SU-DHL-6 (cell line): Measurements from ENCODE around the gene MRPS6.

ENCODE experiments used
- CTCF ChIP-seq: fragments of 200-600 bp; sonication (generic); IDR thresholded peaks from one replicate; pipeline ENCODE4 v1.5.1; 2017; ENCODE audit warnings: antibody characterized with exemption, mild to moderate bottlenecking, low read length, moderate library complexity; ENCODE audit not compliant: insufficient read depth, poor library complexity, severe bottlenecking
- EZH2phosphoT487 ChIP-seq: fragments of 200-600 bp; sonication (generic), shearing (Covaris generic); conservative IDR thresholded peaks from 2 replicates; pipeline ENCODE4 v1.6.1; 2018; ENCODE audit warnings: mild to moderate bottlenecking, antibody characterized with exemption, low read length, moderate library complexity, mixed read lengths

- no peak for TF ChIP-seq CTCF
- TF ChIP-seq EZH2phosphoT487: no peak
Observed at GRCh38 chr21:34184232-34184631, 110.9 kb downstream of the MRPS6 start.
